Cardiac muscle cell (in vitro differentiated cells and primary cell): Measurements from ENCODE around the gene SLC37A4. TPM values are rescaled to one million over a fixed set of nuclear protein-coding genes. Genes with fewer than 3 reads are reported as not detected.
"Not testable (repeated sequence)": the region's sequence is repeated elsewhere in the genome, so short reads cannot be mapped to it uniquely, and the experiment has no call there.

Source experiments
- DNase-seq, 2 donors: peaks; one replicate each; pipeline versions ENCODE4 v3.0.0 to v3.0.0-alpha.2; 2010 to 2017; ENCODE audit warnings: low read depth in 1 of 2, low spot score in 1 of 2
- H3K27ac ChIP-seq: fragments of 200-600 bp; sonication (generic); 2 replicates; pipeline ENCODE4 v1.5.1; 2016
- H3K27me3 ChIP-seq: fragments of 200-600 bp; sonication (generic); 2 replicates; pipeline ENCODE4 v1.6.0; 2016; ENCODE audit warnings: control low read depth
- H3K36me3 ChIP-seq: fragments of 200-600 bp; sonication (generic); 2 replicates; pipeline ENCODE4 v1.5.1; 2016; ENCODE audit warnings: control low read depth
- H3K4me1 ChIP-seq: fragments of 200-600 bp; sonication (generic); 2 replicates; pipeline ENCODE4 v1.8.1; 2017; ENCODE audit warnings: low read depth, mild to moderate bottlenecking, mixed run types
- H3K4me3 ChIP-seq: fragments of 200-600 bp; sonication (generic); 2 replicates; pipeline ENCODE4 v1.5.1; 2016; ENCODE audit warnings: mild to moderate bottlenecking
- H3K9me3 ChIP-seq: fragments of 200-600 bp; sonication (generic); 2 replicates; pipeline ENCODE4 v1.5.1; 2017; ENCODE audit warnings: low read depth, mild to moderate bottlenecking, control low read depth
- CTCF ChIP-seq: IDR thresholded peaks from 2 replicates; pipeline ENCODE4 v1.5.1; 2012; ENCODE audit warnings: low read depth, mild to moderate bottlenecking, low read length
- polyA plus RNA-seq: library from polyadenylated mRNA; unstranded; fragments of >200 nt; fragmentation: Nextera tagmentation; extraction: Ambion mirVana; gene quantifications from 2 replicates; pipeline ENCODE4 v1.2.1, GENCODE V29; 2016
- total RNA-seq: library from RNA; depleted of rRNA; stranded (reverse); fragments of >200 nt; gene quantifications from 2 replicates; pipeline ENCODE4 v1.2.3, GENCODE V29; 2016

Gene SLC37A4
- total and polyA plus RNA-seq, 2 experiments from 2014 or later: 36.7 to 41.4 TPM

GRCh38 chr11:118998822-118999221 is 31.9 kb downstream of the SLC37A4 start:
- peak in 1 of 2 donors; percentile 65 for DNase-seq
- no peak overlapping the region for H3K27ac ChIP-seq
- H3K36me3 ChIP-seq: peaks cover 21% of the 10 kb centered on the region
- no peaks in the 10 kb centered on the region for H3K4me1 ChIP-seq
- TF ChIP-seq CTCF: no peak
- H3K9me3 ChIP-seq: no peaks in the 10 kb centered on the region
- H3K4me3 ChIP-seq: peak overlapping the region; percentile 59
- no peaks in the 10 kb centered on the region for H3K27me3 ChIP-seq

DNA sequence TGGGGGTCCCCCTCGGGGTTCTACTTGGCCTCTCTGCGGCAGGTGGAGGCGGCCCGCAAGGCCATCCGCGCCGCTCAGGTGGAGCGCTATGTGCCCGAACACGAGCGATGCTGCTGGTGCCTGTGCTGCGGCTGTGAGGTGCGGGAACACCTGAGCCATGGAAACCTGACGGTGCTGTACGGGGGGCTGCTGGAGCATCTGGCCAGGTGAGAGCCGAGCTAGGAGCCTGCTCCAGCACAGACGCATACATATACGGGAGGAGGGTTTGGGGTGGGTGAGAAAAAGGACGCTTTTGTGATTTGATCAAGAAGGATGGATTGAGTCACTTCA is 32.3 kb downstream of the SLC37A4 start:
- peak overlapping the region; percentile 59 for H3K4me3 ChIP-seq
- no peaks in the 10 kb centered on the region for H3K9me3 ChIP-seq
- H3K36me3 ChIP-seq: peaks cover 19% of the 10 kb centered on the region
- no peaks in the 10 kb centered on the region for H3K27me3 ChIP-seq
- H3K4me1 ChIP-seq: no peaks in the 10 kb centered on the region
- no peak for TF ChIP-seq CTCF
- no peak for DNase-seq
- H3K27ac ChIP-seq: peak overlapping the region; percentile 36

DNA sequence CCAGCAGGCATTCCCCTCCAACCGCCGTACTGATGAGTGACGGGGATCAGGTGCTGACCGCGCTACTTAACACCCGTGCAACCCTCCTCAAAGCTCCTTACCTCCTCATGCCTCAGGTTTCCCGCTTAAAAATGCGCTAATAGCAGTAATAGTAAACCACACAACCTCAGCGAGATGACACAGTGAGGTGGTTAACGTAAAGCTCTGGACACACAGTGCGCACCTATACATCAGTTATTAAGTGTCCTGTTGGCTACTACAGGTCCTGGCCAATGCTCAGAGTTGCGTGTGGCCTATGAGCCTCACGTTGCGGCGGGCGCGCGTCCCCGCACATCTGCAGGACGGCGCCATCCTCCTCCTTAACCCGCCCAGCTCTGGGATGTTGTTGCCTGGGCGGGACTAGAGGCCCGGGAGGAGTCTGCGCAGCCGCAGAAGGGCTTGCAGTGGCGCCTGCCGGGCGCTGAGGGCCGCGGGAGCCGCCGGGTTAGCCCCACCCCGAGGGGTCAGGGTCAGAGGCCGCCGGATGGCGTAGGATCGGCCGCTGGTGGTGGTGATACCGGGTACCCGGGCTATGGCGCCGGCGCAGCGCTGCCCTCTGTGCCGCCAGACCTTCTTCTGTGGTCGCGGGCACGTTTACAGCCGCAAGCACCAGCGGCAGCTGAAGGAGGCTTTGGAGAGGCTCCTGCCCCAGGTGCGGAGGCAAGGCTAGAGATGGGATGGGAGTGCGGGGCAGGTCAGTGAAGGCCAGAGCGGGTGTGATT is 32.9 kb downstream of the SLC37A4 start, which contains the start of gene CENATAC:
TSS of gene CENATAC (plus strand) at position 512 of the 761 bp plus-strand sequence. CDS start at position 572, 60 bp downstream.
- H3K27ac ChIP-seq: peak within 1 kb of the TSS; percentile 36
- TF ChIP-seq CTCF: no peak
- no peaks in the 10 kb centered on the region for H3K9me3 ChIP-seq
- H3K36me3 ChIP-seq: peaks cover 19% of the 10 kb centered on the region
- H3K4me1 ChIP-seq: no peaks in the 10 kb centered on the region
- peak within 1 kb of the TSS; percentile 59 for H3K4me3 ChIP-seq
- H3K27me3 ChIP-seq: no peaks in the 10 kb centered on the region
- peak; percentile 87 to 94 for DNase-seq

- H3K27ac ChIP-seq: no peak overlapping the region
- H3K4me3 ChIP-seq: peak overlapping the region; percentile 59
- no peaks in the 10 kb centered on the region for H3K27me3 ChIP-seq
- TF ChIP-seq CTCF: peak; percentile 17
- H3K4me1 ChIP-seq: no peaks in the 10 kb centered on the region
- no peaks in the 10 kb centered on the region for H3K9me3 ChIP-seq
- peaks cover 19% of the 10 kb centered on the region for H3K36me3 ChIP-seq
- DNase-seq: peak in 1 of 2 donors; percentile 29
Observed at GRCh38 chr11:118996926-118997626, 33.6 kb downstream of the SLC37A4 start.

DNA sequence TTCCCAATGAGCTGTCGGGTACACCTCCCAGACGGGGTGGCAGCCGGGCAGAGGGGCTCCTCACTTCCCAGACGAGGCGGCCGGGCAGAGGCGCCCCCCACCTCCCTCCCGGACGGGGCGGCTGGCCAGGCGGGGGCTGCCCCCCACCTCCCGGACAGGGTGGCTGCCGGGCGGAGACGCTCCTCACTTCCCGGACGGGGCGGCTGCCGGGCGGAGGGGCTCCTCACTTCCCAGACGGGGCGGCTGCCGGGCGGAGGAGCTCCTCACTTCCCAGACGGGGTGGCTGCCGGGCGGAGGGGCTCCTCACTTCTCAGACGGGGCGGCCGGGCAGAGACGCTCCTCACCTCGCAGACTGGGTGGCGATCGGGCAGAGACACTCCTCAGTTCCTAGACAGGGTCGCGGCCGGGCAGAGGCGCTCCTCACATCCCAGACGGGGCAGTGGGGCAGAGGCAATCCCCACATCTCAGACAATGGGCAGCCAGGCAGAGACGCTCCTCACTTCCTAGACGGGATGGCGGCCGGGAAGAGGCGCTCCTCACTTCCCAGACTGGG is 39.1 kb downstream of the SLC37A4 start:
- H3K4me3 ChIP-seq, H3K36me3 ChIP-seq, H3K27me3 ChIP-seq: not testable (repeated sequence)

DNA sequence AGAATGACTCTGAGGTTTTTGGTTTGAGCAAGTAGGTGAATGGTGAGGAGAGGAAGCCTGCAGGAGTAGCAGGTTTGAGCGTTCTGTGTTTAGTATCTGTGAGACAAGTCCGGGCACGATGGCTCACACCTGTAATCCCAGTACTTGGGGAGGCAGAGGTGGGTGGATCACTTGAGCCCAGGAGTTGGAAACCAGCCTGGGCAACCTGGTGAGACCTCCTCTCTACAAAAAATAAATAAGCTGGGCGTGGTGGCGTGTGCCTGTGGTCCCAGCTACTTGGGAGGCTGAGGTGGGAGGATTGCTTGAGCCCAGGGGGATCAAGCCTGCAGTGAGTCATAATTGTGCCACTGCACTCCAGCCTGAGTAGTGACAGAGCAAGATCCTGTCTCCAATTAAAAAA is 42.4 kb downstream of the SLC37A4 start:
- Histone ChIP-seq H3K4me3 (no peak overlapping the region), H3K27me3 (no peaks in the 10 kb centered on the region), H3K27ac (no peak overlapping the region), H3K4me1 (no peaks in the 10 kb centered on the region), H3K9me3 (no peaks in the 10 kb centered on the region), H3K36me3 (no peaks in the 10 kb centered on the region)
- no peak for DNase-seq
- TF ChIP-seq CTCF: no peak

More for the DNA sequence above, 39.1 kb downstream of the SLC37A4 start:
- not testable (repeated sequence) for H3K27ac ChIP-seq, H3K4me1 ChIP-seq, H3K9me3 ChIP-seq, DNase-seq
